H1 (cell line): ENCODE data around the gene TNPO2. TPM values are rescaled to one million over a fixed set of nuclear protein-coding genes. Genes with fewer than 3 reads are reported as not detected.

Source experiments
- CTCF ChIA-PET: fragments of 300-600 bp; sonication (Branson Sonifier 250); formaldehyde crosslinking; loops from one replicate; lab custom pipeline; 2021; ENCODE audit not compliant: partially characterized antibody; lab: Charles Lee
- POLR2A ChIA-PET: fragments of 300-600 bp; sonication (Branson Sonifier 250); formaldehyde crosslinking; loops from one replicate; lab custom pipeline; 2021; ENCODE audit warnings: inconsistent platforms; ENCODE audit not compliant: partially characterized antibody; lab: Charles Lee
- DNase-seq, 2 experiments: peaks; one replicate each; pipeline versions ENCODE4 v3.0.0 to v3.0.0-alpha.2; 2010 to 2022; ENCODE audit warnings: low spot score in 2 of 2, low read depth in 1 of 2, mixed read lengths in 1 of 2
- FAIRE-seq: peaks from 2 replicates; lab custom pipeline; 2011; peaks lifted over from hg19 to GRCh38; lab: Jason Lieb, UNC
- H2AFZ ChIP-seq: 2 replicates; pipeline ENCODE4 v1.8.1; 2012; ENCODE audit warnings: low read length, inconsistent platforms
- H2AK5ac ChIP-seq: 2 replicates; pipeline ENCODE4 v1.6.1; 2013; ENCODE audit warnings: low read depth, low read length
- H2BK120ac ChIP-seq: replicated peaks from 2 replicates; pipeline ENCODE3; 2013; ENCODE audit warnings: low read depth, low read length, inconsistent platforms
- H2BK12ac ChIP-seq: 2 replicates; pipeline ENCODE4 v1.6.1; 2013; ENCODE audit warnings: low read depth, low read length
- H2BK15ac ChIP-seq: 2 replicates; pipeline ENCODE4 v1.6.1; 2013; ENCODE audit warnings: low read length
- H2BK20ac ChIP-seq: 2 replicates; pipeline ENCODE4 v1.6.1; 2013; ENCODE audit warnings: low read length
- H2BK5ac ChIP-seq: 2 replicates; pipeline ENCODE4 v1.6.1; 2013; ENCODE audit warnings: low read depth, low read length
- H3K14ac ChIP-seq: 2 replicates; pipeline ENCODE4 v1.6.1; 2013; ENCODE audit warnings: inconsistent platforms; ENCODE audit not compliant: insufficient read length
- H3K18ac ChIP-seq: 2 replicates; pipeline ENCODE4 v1.6.1; 2013; ENCODE audit warnings: low read length; ENCODE audit errors: extremely low read depth
- H3K23ac ChIP-seq: 2 replicates; pipeline ENCODE4 v1.6.1; 2013; ENCODE audit warnings: inconsistent platforms; ENCODE audit not compliant: insufficient read length
- H3K23me2 ChIP-seq: 2 replicates; pipeline ENCODE4 v1.6.1; 2013; ENCODE audit warnings: low read depth, low read length
- H3K27ac ChIP-seq: 2 replicates; pipeline ENCODE4 v1.6.1; 2011; ENCODE audit warnings: low read depth, low read length, inconsistent platforms
- H3K27me3 ChIP-seq, 4 experiments: replicated peaks in 1 of 4; 1 replicate in 1 of 4; 2 replicates in 3 of 4; pipeline versions ENCODE4 v1.6.1 to v1.8.1; 2011 to 2013; ENCODE audit warnings: low read length in 3 of 4, mild to moderate bottlenecking in 3 of 4, inconsistent platforms in 2 of 4, mixed read lengths in 2 of 4, moderate library complexity in 1 of 4; ENCODE audit not compliant: control insufficient read depth in 3 of 4, insufficient read depth in 3 of 4; ENCODE audit errors: extremely low read depth in 1 of 4
- H3K36me3 ChIP-seq, 4 experiments: 2 replicates each; pipeline versions ENCODE4 v1.6.1 to v1.8.1; 2011 to 2013; ENCODE audit warnings: mild to moderate bottlenecking in 4 of 4, low read length in 3 of 4, moderate library complexity in 2 of 4, control low read depth in 1 of 4, inconsistent platforms in 1 of 4; ENCODE audit not compliant: insufficient read depth in 4 of 4, control insufficient read depth in 2 of 4
- H3K4ac ChIP-seq: replicated peaks from 2 replicates; pipeline ENCODE3; 2013; ENCODE audit warnings: low read length, low read depth, mixed read lengths, inconsistent platforms; ENCODE audit not compliant: insufficient read length
- H3K4me1 ChIP-seq, 4 experiments: replicated peaks in 1 of 4; 1 replicate in 1 of 4; 2 replicates in 3 of 4; pipeline versions ENCODE4 v1.6.1 to v1.8.1; 2011 to 2013; ENCODE audit warnings: low read length in 3 of 4, inconsistent platforms in 2 of 4, mixed read lengths in 1 of 4; ENCODE audit not compliant: insufficient read depth in 4 of 4, control insufficient read depth in 3 of 4
- H3K4me2 ChIP-seq, 2 experiments: 2 replicates each; pipeline versions ENCODE4 v1.6.1 to v1.8.1; 2011 to 2013; ENCODE audit warnings: low read depth in 2 of 2, low read length in 2 of 2, control low read depth in 1 of 2, inconsistent platforms in 1 of 2, mild to moderate bottlenecking in 1 of 2; ENCODE audit not compliant: insufficient read depth in 1 of 2
- H3K4me3 ChIP-seq, 4 experiments: fragments of 200-600, 300-600 bp in 1 of 4; sonication (generic), shearing (Covaris generic), sonication (Bioruptor Twin) in 1 of 4; 2 replicates each; pipeline versions ENCODE4 v1.5.1 to v1.8.1; 2011 to 2016; ENCODE audit warnings: low read length in 4 of 4, low read depth in 3 of 4, control low read depth in 2 of 4, inconsistent platforms in 2 of 4, mild to moderate bottlenecking in 2 of 4, mixed read lengths in 1 of 4, moderate library complexity in 1 of 4; ENCODE audit not compliant: insufficient read depth in 2 of 4; ENCODE audit errors: extremely low read depth in 1 of 4
- H3K56ac ChIP-seq: replicated peaks from 2 replicates; pipeline ENCODE3; 2013; ENCODE audit warnings: low read depth, mild to moderate bottlenecking, mixed read lengths, low read length, inconsistent platforms; ENCODE audit not compliant: insufficient read length
- H3K79me1 ChIP-seq: 2 replicates; pipeline ENCODE4 v1.6.1; 2013; ENCODE audit warnings: low read depth, low read length, control low read depth
- H3K79me2 ChIP-seq, 2 experiments: 2 replicates each; pipeline versions ENCODE4 v1.6.1 to v1.8.1; 2012 to 2013; ENCODE audit warnings: low read length in 2 of 2, mild to moderate bottlenecking in 2 of 2, inconsistent platforms in 1 of 2; ENCODE audit not compliant: insufficient read depth in 2 of 2, control insufficient read depth in 1 of 2
- H3K9ac ChIP-seq, 4 experiments: replicated peaks in 1 of 4; 1 replicate in 1 of 4; 2 replicates in 3 of 4; pipeline versions ENCODE4 v1.6.1 to v1.8.1; 2011 to 2013; ENCODE audit warnings: low read depth in 3 of 4, low read length in 3 of 4, control low read depth in 2 of 4, mild to moderate bottlenecking in 2 of 4, moderate library complexity in 2 of 4, inconsistent platforms in 1 of 4; ENCODE audit errors: extremely low read depth in 1 of 4
- H3K9me3 ChIP-seq, 2 experiments: 2 replicates each; pipeline versions ENCODE4 v1.6.1 to v1.8.1; 2012 to 2013; ENCODE audit warnings: mild to moderate bottlenecking in 2 of 2, moderate library complexity in 2 of 2, control low read depth in 1 of 2, inconsistent platforms in 1 of 2, low read depth in 1 of 2, low read length in 1 of 2, mixed read lengths in 1 of 2; ENCODE audit not compliant: insufficient read depth in 2 of 2
- H4K20me1 ChIP-seq, 2 experiments: replicated peaks in 1 of 2; 2 replicates each; pipeline versions ENCODE3 to v1.8.1; 2011 to 2013; ENCODE audit warnings: inconsistent platforms in 2 of 2, low read length in 2 of 2, mild to moderate bottlenecking in 1 of 2; ENCODE audit not compliant: insufficient read depth in 2 of 2, control insufficient read depth in 1 of 2
- H4K5ac ChIP-seq: 2 replicates; pipeline ENCODE4 v1.6.1; 2013; ENCODE audit warnings: low read length, low read depth, mixed read lengths, inconsistent platforms; ENCODE audit not compliant: insufficient read length
- H4K8ac ChIP-seq: 2 replicates; pipeline ENCODE4 v1.8.0; 2013; ENCODE audit warnings: mild to moderate bottlenecking, moderate library complexity, low read length, inconsistent platforms; ENCODE audit not compliant: insufficient read depth; ENCODE audit errors: extremely low read depth
- H4K91ac ChIP-seq: replicated peaks from 2 replicates; pipeline ENCODE3; 2013; ENCODE audit warnings: low read length, mixed read lengths, inconsistent platforms; ENCODE audit not compliant: insufficient read length
- GABPA ChIP-seq: IDR thresholded peaks from 2 replicates; pipeline ENCODE4 v1.6.1; 2011; ENCODE audit warnings: mild to moderate bottlenecking, low read length, moderate library complexity, borderline replicate concordance; ENCODE audit not compliant: insufficient read depth
- POLR2AphosphoS5 ChIP-seq: IDR thresholded peaks from 2 replicates; pipeline ENCODE4 v1.6.1; 2011; ENCODE audit warnings: low read depth, low read length
- SIN3A ChIP-seq, 2 experiments: IDR thresholded peaks in 1 of 2; conservative IDR thresholded peaks in 1 of 2; 2 replicates each; pipeline ENCODE4 v1.6.1; 2011 to 2012; ENCODE audit warnings: low read length in 2 of 2, improper control_type of control experiment in 1 of 2, low read depth in 1 of 2, mild to moderate bottlenecking in 1 of 2
- WGBS, 2 experiments: shearing (Covaris generic) in 1 of 2; methylation state at CpG; one replicate each; pipeline versions ENCODE4 v1.1.6 to v1.1.7; 2013 to 2015; ENCODE audit warnings: low lambda C conversion rate in 2 of 2, mixed read lengths in 2 of 2, inconsistent platforms in 1 of 2, low coverage in 1 of 2, missing lambda C conversion rate in 1 of 2; ENCODE audit not compliant: insufficient replicate concordance in 2 of 2, insufficient coverage in 1 of 2, insufficient read length in 1 of 2; ENCODE audit errors: extremely low coverage in 1 of 2, missing lambda C conversion rate in 1 of 2; 5-methylcytosine and 5-hydroxymethylcytosine counted together
- polyA plus RNA-seq, 7 experiments: library from polyadenylated mRNA; depleted of rRNA in 3 of 7; stranded (reverse) in 5 of 7; unstranded in 2 of 7; fragments of >200 nt in 5 of 7; fragments of 200-250 nt in 2 of 7; gene quantifications; 1 replicate in 5 of 7; 2 replicates in 1 of 7; 4 replicates in 1 of 7; pipeline versions ENCODE4 v1.2.1 to v1.2.3, GENCODE V29; 2011 to 2013; ENCODE audit warnings: missing spikeins in 2 of 7, mixed read lengths in 2 of 7
- total RNA-seq: library from RNA; stranded (reverse); fragmentation: NEBNext Ultra II Directional; extraction: Animal tissue kit (Norgen Biotek cat#: 25700); gene quantifications from 2 replicates; pipeline ENCODE4 v1.2.1, GENCODE V29; 2021

The TNPO2 gene
- total and polyA plus RNA-seq, 2 of the 8 experiments (the other 6 are each of a cell fraction or from before 2014, with no cell fraction given), result 112 to 121 TPM

GRCh38 chr19:12715929-12716328 lies 7.8 kb downstream of the TNPO2 start:
- H2BK12ac ChIP-seq, result no peak overlapping the region
- no peaks in the 10 kb centered on the region for H3K23me2 ChIP-seq
- H3K9ac ChIP-seq, result no peak overlapping the region
- FAIRE-seq (no peak), DNase-seq (no peak)
- POLR2A ChIA-PET, result interaction anchor here (0.9 to 12.9 kb wide), 4 partner anchors 12 to 35 kb away, joined by 3 to 258 read pairs (median 5); partner anchors contain the start of genes GET3 and TRIR
- H3K79me1 ChIP-seq, result peaks cover 10% of the 10 kb centered on the region; the same call in 1 of the 2 replicates
- no peaks in the 10 kb centered on the region for H3K9me3 ChIP-seq
- no peak overlapping the region for H3K23ac ChIP-seq
- H3K27me3 ChIP-seq, result no peaks in the 10 kb centered on the region
- H3K27ac ChIP-seq, result no peak overlapping the region
- peaks cover 0 to 6% (median 2%) of the 10 kb centered on the region in 4 experiments; a peak in 3 of 7 replicates for H3K4me1 ChIP-seq
- H4K5ac ChIP-seq, result no peak overlapping the region
- H3K18ac ChIP-seq, result no peak overlapping the region
- no peak overlapping the region for H4K8ac ChIP-seq
- no peak overlapping the region for H4K91ac ChIP-seq
- H2BK20ac ChIP-seq, result no peak overlapping the region
- 86% methylated on average over 3 of the region's 3 CpGs; no CpG with 5 or more reads in 1 of the 2 experiments for WGBS, 2 experiments
- no peak overlapping the region for H2BK120ac ChIP-seq
- peaks cover 12 to 23% of the 10 kb centered on the region in 2 experiments for H4K20me1 ChIP-seq
- H3K56ac ChIP-seq, result no peak overlapping the region
- H3K4ac ChIP-seq, result no peak overlapping the region
- no peak overlapping the region for H3K14ac ChIP-seq
- no peak overlapping the region for H2BK5ac ChIP-seq
- no peak overlapping the region for H3K4me2 ChIP-seq
- CTCF ChIA-PET, result interaction anchor here (0.6 to 13.0 kb wide), 12 partner anchors 9 to 82 kb away, joined by 3 to 81 read pairs (median 4); partner anchors contain the start of gene TRIR
- peaks cover 32 to 58% (median 43%) of the 10 kb centered on the region in 4 experiments for H3K36me3 ChIP-seq
- H3K79me2 ChIP-seq, result peaks cover 17 to 46% of the 10 kb centered on the region in 2 experiments
- no peak overlapping the region for H2AFZ ChIP-seq
- no peak overlapping the region for H3K4me3 ChIP-seq
- no peak overlapping the region for H2BK15ac ChIP-seq
- no peak overlapping the region for H2AK5ac ChIP-seq
- TF ChIP-seq GABPA, result no peak
- no peak for TF ChIP-seq SIN3A (conservative IDR thresholded peaks at IDR 0.05 in 1 of 2, IDR thresholded peaks at IDR 0.05 in 1 of 2; ENCODE audit: low read depth in 1 of 2, low read length in 2 of 2)
- TF ChIP-seq POLR2AphosphoS5, result no peak
